Measurements from ENCODE around the gene TATDN3. TPM values are rescaled to one million over a fixed set of nuclear protein-coding genes. Genes with fewer than 3 reads are reported as not detected.

Gene TATDN3
- total RNA-seq, 1 donor from 2014 or later: 31.4 TPM

DNA sequence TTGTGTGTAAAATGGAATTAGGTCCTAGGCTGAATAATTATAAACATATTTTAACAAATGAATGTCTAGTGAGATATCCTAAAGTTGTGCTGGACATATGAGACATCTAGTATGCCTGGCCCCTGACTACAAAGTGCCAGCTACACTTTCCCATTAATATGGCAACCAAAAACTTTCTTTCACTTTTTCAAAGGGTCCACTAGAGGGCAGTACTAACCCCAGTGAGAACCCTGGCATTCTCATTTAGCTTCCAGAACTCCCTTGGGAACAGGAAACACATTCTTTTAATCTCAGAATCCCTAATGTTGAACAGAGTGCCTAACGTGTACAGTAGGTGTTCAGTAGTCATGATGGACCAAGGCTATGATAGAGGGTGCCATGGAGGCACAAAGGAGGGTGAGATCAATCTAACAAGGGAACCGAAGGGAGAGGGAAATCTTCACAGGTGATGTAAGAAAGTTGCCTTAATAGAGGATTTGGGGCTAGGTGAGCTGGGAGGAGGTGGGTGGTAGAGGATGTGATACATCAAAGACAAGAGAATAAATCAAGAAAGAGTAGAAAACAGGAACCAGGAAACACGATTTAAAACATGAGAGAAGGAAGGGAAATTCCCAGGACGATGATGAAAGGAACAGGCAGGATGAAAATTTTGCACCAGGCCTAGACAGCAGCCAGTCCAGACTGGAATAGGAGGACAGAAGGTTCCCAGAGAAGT is 41.7 kb upstream of the TATDN3 start:
- DNase-seq: no peak
- intact Hi-C loops (cut with micrococcal nuclease): no loop called here
- Mint-ChIP-seq H3K4me1 (peaks cover 54% of the 10 kb centered on the region), H3K9me3 (peaks cover 2% of the 10 kb centered on the region), H3K27me3 (no peaks in the 10 kb centered on the region), H3K4me3 (peak overlapping the region; percentile 4), H3K27ac (peak overlapping the region; percentile 72), H3K36me3 (ENCODE audit: low read depth) (peaks cover 9% of the 10 kb centered on the region)
- TF ChIP-seq, protein P1, sequence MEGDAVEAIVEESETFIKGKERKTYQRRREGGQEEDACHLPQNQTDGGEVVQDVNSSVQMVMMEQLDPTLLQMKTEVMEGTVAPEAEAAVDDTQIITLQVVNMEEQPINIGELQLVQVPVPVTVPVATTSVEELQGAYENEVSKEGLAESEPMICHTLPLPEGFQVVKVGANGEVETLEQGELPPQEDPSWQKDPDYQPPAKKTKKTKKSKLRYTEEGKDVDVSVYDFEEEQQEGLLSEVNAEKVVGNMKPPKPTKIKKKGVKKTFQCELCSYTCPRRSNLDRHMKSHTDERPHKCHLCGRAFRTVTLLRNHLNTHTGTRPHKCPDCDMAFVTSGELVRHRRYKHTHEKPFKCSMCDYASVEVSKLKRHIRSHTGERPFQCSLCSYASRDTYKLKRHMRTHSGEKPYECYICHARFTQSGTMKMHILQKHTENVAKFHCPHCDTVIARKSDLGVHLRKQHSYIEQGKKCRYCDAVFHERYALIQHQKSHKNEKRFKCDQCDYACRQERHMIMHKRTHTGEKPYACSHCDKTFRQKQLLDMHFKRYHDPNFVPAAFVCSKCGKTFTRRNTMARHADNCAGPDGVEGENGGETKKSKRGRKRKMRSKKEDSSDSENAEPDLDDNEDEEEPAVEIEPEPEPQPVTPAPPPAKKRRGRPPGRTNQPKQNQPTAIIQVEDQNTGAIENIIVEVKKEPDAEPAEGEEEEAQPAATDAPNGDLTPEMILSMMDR (IDR thresholded peaks at IDR 0.05): peak; percentile 56
- ATAC-seq (ENCODE audit: low read depth): peak; percentile 56
- CTCF ChIA-PET: interaction anchor here (0.6 to 1.9 kb wide), 6 partner anchors 12 to 327 kb away, joined by 3 to 6 read pairs (median 4); no protein-coding TSS in a partner anchor
- POLR2A ChIA-PET: interaction anchor here (0.5 to 1.3 kb wide), 4 partner anchors 19 to 1142 kb away, joined by 3 to 4 read pairs (median 4); no protein-coding TSS in a partner anchor

DNA sequence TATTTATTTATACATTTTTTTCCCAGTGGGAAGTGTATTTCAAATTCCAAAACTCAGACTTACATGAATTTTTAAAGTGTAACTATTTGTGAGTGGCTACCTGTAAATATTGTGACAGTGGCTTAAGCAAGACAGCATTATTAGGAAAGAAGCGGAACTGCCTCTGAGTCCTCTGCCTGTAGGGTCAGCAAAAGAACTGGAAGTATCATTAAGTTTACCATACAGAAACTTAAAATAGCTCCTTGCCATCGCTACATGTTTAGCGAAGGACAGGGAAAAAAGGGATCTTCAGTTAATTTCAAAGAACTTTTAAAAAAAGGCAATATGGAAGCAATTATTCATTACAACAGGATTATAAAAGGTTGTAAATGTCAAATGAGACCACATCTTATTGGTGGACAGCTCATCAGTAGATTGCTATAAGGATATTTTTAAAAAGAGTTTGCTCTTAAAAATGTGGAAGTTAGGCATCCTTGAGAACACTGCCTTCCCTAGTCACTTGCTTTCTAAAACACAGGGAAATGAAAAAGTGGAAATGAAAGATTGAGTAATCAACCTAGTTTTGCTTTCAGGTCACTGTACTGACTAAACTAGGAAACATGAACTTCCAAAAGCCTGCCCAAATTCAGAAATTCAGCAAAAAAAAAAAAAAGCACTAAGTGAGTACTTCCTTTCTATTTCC is 39.3 kb upstream of the TATDN3 start:
- Mint-ChIP-seq H3K4me1 (peaks cover 49% of the 10 kb centered on the region), H3K9me3 (no peaks in the 10 kb centered on the region)

DNA sequence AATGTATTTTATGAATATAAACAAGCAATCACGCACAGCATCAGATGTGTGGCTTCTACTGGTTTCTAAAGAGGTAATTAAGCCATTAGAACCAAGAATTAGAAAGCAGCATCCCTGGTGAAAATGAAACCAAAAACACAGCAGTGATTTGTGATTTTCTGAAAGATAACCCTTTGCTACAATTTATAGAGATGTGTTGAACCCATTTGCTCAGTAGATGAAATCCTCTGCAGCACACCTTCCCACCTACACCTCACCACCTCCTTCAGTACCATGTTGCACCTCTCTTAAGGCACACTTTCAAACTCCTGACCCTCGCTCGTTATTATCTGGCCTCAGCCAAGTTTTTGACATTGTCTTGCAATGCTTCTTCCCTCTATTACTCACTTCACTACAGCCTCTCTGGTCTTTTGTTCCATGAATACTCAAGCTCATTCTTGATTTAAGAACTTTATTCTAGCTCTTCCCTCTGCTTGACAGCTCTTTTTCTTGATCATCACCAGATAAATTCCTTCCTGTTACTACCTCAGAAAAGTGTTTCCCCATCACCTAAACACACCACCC is 38.7 kb upstream of the TATDN3 start:
- Mint-ChIP-seq H3K36me3 (ENCODE audit: low read depth) (peaks cover 12% of the 10 kb centered on the region), H3K4me1 (peaks cover 49% of the 10 kb centered on the region), H3K27me3 (no peaks in the 10 kb centered on the region), H3K9me3 (no peaks in the 10 kb centered on the region), H3K27ac (peak overlapping the region; percentile 77), H3K4me3 (peak overlapping the region; percentile 50)
- ChIA-PET POLR2A (interaction anchor here (1.3 to 2.3 kb wide), 4 partner anchors 42 to 145 kb away, joined by 4 to 7 read pairs (median 6); partner anchors contain the start of genes ATF3 and BATF3), CTCF (interaction anchor here (1.6 kb wide), 1 partner anchor 242 kb away, joined by 4 read pairs; no protein-coding TSS in a partner anchor)
- TF ChIP-seq, protein P1 (IDR thresholded peaks at IDR 0.05): no peak
- ATAC-seq (ENCODE audit: low read depth) (peak; percentile 6), DNase-seq (no peak)
- intact Hi-C loops (cut with micrococcal nuclease): loop anchor here (1.0 kb wide), 1 partner anchor 52 kb away; no protein-coding TSS in a partner anchor

More for the DNA sequence above, 39.3 kb upstream of the TATDN3 start:
- H3K27ac Mint-ChIP-seq: peak overlapping the region; percentile 77
- ChIA-PET CTCF (interaction anchor here (1.4 kb wide), 1 partner anchor 87 kb away, joined by 3 read pairs; no protein-coding TSS in a partner anchor), POLR2A (interaction anchor here (0.5 to 2.3 kb wide), 7 partner anchors 9 to 1073 kb away, joined by 3 to 9 read pairs (median 4); partner anchors contain the start of gene ATF3)
- DNase-seq (no peak), ATAC-seq (ENCODE audit: low read depth) (peak; percentile 42)
- TF ChIP-seq, protein P1 (IDR thresholded peaks at IDR 0.05): no peak
- no peaks in the 10 kb centered on the region for H3K27me3 Mint-ChIP-seq
- H3K4me3 Mint-ChIP-seq: peak overlapping the region; percentile 50
- intact Hi-C loops (cut with micrococcal nuclease): loop anchor here (1.0 kb wide), 1 partner anchor 51 kb away; no protein-coding TSS in a partner anchor
- peaks cover 10% of the 10 kb centered on the region for H3K36me3 Mint-ChIP-seq (ENCODE audit: low read depth)

DNA sequence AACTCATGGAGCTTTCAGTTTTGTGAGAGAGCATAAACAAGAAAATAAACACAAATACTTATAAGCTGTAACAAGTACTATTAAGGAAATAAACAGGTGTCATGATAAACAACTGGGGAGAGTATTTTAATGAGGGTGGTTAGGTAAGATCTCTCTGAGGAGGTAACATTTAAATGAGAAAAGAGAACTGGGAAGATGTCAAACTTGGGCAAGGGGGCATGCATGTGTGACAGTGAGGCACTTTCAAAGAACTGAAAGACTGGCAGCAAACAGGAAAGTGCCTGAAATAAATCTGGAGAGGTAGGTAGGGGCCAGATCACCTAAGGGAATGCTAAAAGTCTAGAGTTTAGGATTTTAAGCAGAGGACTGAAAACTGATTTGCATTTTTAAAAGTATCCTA is 37.9 kb upstream of the TATDN3 start:
- DNase-seq: no peak
- peak; percentile 56 for ATAC-seq (ENCODE audit: low read depth)
- no peaks in the 10 kb centered on the region for H3K27me3 Mint-ChIP-seq
- intact Hi-C loops (cut with micrococcal nuclease): no loop called here
- peaks cover 11% of the 10 kb centered on the region for H3K36me3 Mint-ChIP-seq (ENCODE audit: low read depth)
- peak overlapping the region; percentile 39 for H3K4me3 Mint-ChIP-seq
- TF ChIP-seq, protein P1 (IDR thresholded peaks at IDR 0.05): no peak
- ChIA-PET POLR2A (interaction anchor here (0.7 to 2.3 kb wide), 7 partner anchors 38 to 190 kb away, joined by 3 to 7 read pairs (median 5); partner anchors contain the start of genes ATF3, BATF3, NSL1 and TATDN3), CTCF (interaction anchor here (0.8 to 1.6 kb wide), 3 partner anchors 10 to 277 kb away, joined by 3 to 4 read pairs (median 4); no protein-coding TSS in a partner anchor)
- no peaks in the 10 kb centered on the region for H3K9me3 Mint-ChIP-seq
- H3K27ac Mint-ChIP-seq: peak overlapping the region; percentile 73
- peaks cover 49% of the 10 kb centered on the region for H3K4me1 Mint-ChIP-seq

Data from activated B cell treated with CpG ODN at 0.5 μM for 24 hours (primary cell).